Panc1 (cell line): ENCODE results near the gene CEP192.
A peak's percentile ranks its signal among the peaks of the same experiment; 100 is the strongest.

ENCODE experiments used
- CTCF ChIP-seq: fragments of 450-650 bp; IDR thresholded peaks from 2 replicates; pipeline ENCODE4 v1.5.1; 2017; ENCODE audit warnings: mild to moderate bottlenecking
- POLR2AphosphoS5 ChIP-seq: IDR thresholded peaks from 2 replicates; pipeline ENCODE4 v1.6.1; 2012; ENCODE audit warnings: mild to moderate bottlenecking, low read depth, low read length, moderate library complexity
- SIN3A ChIP-seq: IDR thresholded peaks from 2 replicates; pipeline ENCODE4 v1.6.1; 2012; ENCODE audit warnings: low read depth, mild to moderate bottlenecking, low read length, moderate library complexity, borderline replicate concordance; ENCODE audit not compliant: insufficient read depth
- TCF7L2 ChIP-seq: IDR thresholded peaks from 2 replicates; pipeline ENCODE4 v1.6.1; 2011; ENCODE audit warnings: mild to moderate bottlenecking, low read depth, low read length, inconsistent platforms
- TF ChIP-seq, protein P1 (sequence below), 2 experiments: IDR thresholded peaks; 2 replicates each; pipeline ENCODE4 v1.6.1; 2011 to 2012; ENCODE audit warnings: low read depth in 2 of 2, control low read depth in 1 of 2, low read length in 1 of 2, mild to moderate bottlenecking in 1 of 2, moderate library complexity in 1 of 2; ENCODE audit not compliant: insufficient read depth in 1 of 2

GRCh38 chr18:13112982-13113381, 121.8 kb downstream of the CEP192 start:
- TF ChIP-seq CTCF (peak; percentile 47; the same call in 1 of the 2 replicates), POLR2AphosphoS5 (no peak), TCF7L2 (no peak), SIN3A (no peak)
- TF ChIP-seq, protein P1, sequence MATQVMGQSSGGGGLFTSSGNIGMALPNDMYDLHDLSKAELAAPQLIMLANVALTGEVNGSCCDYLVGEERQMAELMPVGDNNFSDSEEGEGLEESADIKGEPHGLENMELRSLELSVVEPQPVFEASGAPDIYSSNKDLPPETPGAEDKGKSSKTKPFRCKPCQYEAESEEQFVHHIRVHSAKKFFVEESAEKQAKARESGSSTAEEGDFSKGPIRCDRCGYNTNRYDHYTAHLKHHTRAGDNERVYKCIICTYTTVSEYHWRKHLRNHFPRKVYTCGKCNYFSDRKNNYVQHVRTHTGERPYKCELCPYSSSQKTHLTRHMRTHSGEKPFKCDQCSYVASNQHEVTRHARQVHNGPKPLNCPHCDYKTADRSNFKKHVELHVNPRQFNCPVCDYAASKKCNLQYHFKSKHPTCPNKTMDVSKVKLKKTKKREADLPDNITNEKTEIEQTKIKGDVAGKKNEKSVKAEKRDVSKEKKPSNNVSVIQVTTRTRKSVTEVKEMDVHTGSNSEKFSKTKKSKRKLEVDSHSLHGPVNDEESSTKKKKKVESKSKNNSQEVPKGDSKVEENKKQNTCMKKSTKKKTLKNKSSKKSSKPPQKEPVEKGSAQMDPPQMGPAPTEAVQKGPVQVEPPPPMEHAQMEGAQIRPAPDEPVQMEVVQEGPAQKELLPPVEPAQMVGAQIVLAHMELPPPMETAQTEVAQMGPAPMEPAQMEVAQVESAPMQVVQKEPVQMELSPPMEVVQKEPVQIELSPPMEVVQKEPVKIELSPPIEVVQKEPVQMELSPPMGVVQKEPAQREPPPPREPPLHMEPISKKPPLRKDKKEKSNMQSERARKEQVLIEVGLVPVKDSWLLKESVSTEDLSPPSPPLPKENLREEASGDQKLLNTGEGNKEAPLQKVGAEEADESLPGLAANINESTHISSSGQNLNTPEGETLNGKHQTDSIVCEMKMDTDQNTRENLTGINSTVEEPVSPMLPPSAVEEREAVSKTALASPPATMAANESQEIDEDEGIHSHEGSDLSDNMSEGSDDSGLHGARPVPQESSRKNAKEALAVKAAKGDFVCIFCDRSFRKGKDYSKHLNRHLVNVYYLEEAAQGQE (IDR thresholded peaks at IDR 0.05; ENCODE audit: insufficient read depth in 1 of 2, low read depth in 2 of 2, low read length in 1 of 2), result no peak
